Nephron progenitor cell (in vitro differentiated cells): Measurements from ENCODE around the gene ATE1.

Source experiments
- DNase-seq: peaks from one replicate; pipeline ENCODE4 v3.0.0; 2021
- H3K27ac Mint-ChIP-seq: 2 replicates; pipeline ENCODE4 v1.8.0; 2021; ENCODE audit warnings: mild to moderate bottlenecking, moderate library complexity, mixed read lengths
- H3K27me3 Mint-ChIP-seq: 2 replicates; pipeline ENCODE4 v1.8.0; 2021; ENCODE audit warnings: mild to moderate bottlenecking, low read depth, mixed read lengths; ENCODE audit not compliant: poor library complexity
- H3K36me3 Mint-ChIP-seq: 2 replicates; pipeline ENCODE4 v1.8.0; 2021; ENCODE audit warnings: low read depth, mixed read lengths
- H3K4me1 Mint-ChIP-seq: 2 replicates; pipeline ENCODE4 v1.8.0; 2021; ENCODE audit warnings: mixed read lengths
- H3K4me3 Mint-ChIP-seq: 2 replicates; pipeline ENCODE4 v1.8.0; 2021; ENCODE audit warnings: mild to moderate bottlenecking, moderate library complexity, mixed read lengths
- H3K9me3 Mint-ChIP-seq: 2 replicates; pipeline ENCODE4 v1.8.0; 2021; ENCODE audit warnings: mild to moderate bottlenecking, moderate library complexity, mixed read lengths
- TF ChIP-seq, protein P1 (sequence below): fragments of 200-600 bp; sonication (generic); IDR thresholded peaks from 2 replicates; pipeline ENCODE4 v1.5.0; 2021; ENCODE audit warnings: antibody characterized with exemption

The ATE1 gene

DNA sequence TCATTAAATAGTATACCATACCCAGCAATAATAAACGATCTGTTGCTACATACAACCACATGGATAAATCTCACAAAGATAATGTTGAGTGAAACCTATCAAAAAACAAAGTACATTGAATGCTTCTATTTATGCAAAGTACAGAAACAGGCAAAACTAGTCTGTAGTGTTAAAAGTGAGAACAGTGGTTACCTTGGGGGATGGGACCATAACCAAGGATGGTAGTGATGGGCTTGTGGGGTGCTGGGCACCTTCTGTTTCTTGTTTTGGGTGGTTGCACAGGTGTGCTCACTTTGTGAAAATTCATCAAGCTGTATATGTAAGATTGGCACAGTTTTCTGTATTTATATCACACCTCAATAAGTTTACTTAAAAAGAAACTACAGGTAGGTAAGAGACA, 105.7 kb downstream of the ATE1 start:
- H3K36me3 Mint-ChIP-seq = peaks cover 38% of the 10 kb centered on the region

DNA sequence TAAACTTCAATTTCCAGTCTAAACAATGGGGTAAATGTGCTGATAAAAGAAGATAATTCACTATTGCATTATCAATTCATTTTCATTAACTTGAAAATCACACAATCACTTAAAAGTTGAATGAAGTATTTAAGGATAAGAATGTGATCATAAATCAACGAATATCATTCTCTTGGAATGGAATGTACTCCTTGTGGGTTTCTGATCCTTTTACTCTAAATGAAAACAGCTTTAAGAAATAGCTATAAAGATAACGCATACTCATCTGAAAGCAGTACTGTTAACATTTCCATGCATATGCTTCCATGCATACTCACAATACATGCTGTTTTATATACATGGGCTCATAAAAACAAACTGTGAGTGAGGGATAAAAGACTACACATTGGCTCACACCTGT, 108.8 kb downstream of the ATE1 start:
- TF ChIP-seq, protein P1, sequence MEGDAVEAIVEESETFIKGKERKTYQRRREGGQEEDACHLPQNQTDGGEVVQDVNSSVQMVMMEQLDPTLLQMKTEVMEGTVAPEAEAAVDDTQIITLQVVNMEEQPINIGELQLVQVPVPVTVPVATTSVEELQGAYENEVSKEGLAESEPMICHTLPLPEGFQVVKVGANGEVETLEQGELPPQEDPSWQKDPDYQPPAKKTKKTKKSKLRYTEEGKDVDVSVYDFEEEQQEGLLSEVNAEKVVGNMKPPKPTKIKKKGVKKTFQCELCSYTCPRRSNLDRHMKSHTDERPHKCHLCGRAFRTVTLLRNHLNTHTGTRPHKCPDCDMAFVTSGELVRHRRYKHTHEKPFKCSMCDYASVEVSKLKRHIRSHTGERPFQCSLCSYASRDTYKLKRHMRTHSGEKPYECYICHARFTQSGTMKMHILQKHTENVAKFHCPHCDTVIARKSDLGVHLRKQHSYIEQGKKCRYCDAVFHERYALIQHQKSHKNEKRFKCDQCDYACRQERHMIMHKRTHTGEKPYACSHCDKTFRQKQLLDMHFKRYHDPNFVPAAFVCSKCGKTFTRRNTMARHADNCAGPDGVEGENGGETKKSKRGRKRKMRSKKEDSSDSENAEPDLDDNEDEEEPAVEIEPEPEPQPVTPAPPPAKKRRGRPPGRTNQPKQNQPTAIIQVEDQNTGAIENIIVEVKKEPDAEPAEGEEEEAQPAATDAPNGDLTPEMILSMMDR = no peak

More for the DNA sequence above, 105.7 kb downstream of the ATE1 start:
- H3K4me1 Mint-ChIP-seq = peaks cover 16% of the 10 kb centered on the region
- no peaks in the 10 kb centered on the region for H3K27me3 Mint-ChIP-seq
- H3K9me3 Mint-ChIP-seq = no peaks in the 10 kb centered on the region
- TF ChIP-seq, protein P1 = no peak
- no peak overlapping the region for H3K27ac Mint-ChIP-seq
- DNase-seq = no peak
- H3K4me3 Mint-ChIP-seq = no peak overlapping the region

DNA sequence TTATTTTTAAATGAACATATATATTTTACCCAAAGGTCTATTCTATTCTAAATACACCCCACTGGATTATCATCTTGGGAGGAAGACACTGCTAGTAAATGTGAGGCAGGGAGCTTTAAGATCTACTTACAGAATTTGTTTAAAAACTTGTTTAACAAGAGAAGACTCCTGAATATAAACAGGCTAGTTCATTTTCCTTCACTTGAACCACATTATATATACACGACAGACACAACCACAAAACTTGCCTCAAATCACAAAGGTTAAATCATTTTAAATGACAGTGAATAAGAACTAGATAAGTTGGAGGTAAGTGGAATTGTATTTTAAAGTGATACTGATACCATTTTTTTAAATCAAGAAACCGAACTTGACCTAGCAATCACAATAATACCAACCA, 109.2 kb downstream of the ATE1 start:
- Mint-ChIP-seq H3K27ac (no peak overlapping the region), H3K4me3 (no peak overlapping the region), H3K36me3 (peaks cover 38% of the 10 kb centered on the region), H3K27me3 (no peaks in the 10 kb centered on the region), H3K9me3 (peaks cover 5% of the 10 kb centered on the region), H3K4me1 (peaks cover 11% of the 10 kb centered on the region)
- no peak for DNase-seq
- TF ChIP-seq, protein P1 = no peak

More for the DNA sequence above, 108.8 kb downstream of the ATE1 start:
- H3K27ac Mint-ChIP-seq = no peak overlapping the region
- peaks cover 5% of the 10 kb centered on the region for H3K9me3 Mint-ChIP-seq
- peaks cover 16% of the 10 kb centered on the region for H3K4me1 Mint-ChIP-seq
- H3K27me3 Mint-ChIP-seq = no peaks in the 10 kb centered on the region
- DNase-seq = no peak
- peaks cover 38% of the 10 kb centered on the region for H3K36me3 Mint-ChIP-seq
- H3K4me3 Mint-ChIP-seq = no peak overlapping the region

DNA sequence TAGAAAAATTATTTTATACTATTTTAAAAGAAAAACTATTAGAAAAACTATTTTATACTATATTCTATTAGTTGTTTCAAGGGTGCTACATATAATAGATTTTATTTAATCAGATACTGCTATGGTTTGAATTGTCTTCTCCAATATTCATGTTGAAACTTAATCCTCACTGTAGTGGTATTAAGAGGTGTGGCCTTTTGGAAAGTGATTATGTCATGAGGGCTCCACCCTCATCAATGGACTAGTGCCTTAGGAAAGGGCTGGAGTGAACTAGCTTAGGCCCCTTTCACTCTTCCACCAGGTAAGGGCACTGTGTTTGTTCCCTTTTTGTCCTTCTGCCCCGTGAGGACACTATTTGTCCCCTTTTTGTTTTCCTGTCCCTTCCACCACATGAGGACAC, 111.6 kb downstream of the ATE1 start:
- no peak overlapping the region for H3K27ac Mint-ChIP-seq
- no peaks in the 10 kb centered on the region for H3K4me1 Mint-ChIP-seq
- H3K36me3 Mint-ChIP-seq = peaks cover 25% of the 10 kb centered on the region
- H3K27me3 Mint-ChIP-seq = no peaks in the 10 kb centered on the region
- TF ChIP-seq, protein P1 = no peak
- no peak overlapping the region for H3K4me3 Mint-ChIP-seq
- H3K9me3 Mint-ChIP-seq = peaks cover 5% of the 10 kb centered on the region
- DNase-seq = no peak

DNA sequence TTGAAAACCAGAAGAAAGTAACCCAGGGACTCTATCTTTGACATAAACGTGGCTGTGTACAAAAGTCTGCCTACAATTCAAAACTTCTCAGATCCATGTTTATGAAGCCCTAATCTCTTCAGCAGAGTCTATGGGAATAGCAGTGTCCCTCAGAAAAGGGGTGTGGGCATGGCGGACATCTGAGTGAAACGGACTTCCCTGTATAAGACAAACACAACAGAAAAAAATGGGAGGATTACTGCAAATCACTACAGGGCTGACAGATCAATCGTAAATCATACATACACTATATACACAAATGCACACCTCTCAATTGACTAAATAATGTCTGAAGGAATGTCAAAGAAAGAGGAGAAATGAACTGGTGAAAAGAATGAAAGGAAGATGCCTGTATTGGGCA, 114.0 kb downstream of the ATE1 start:
- Mint-ChIP-seq H3K27ac (no peak overlapping the region), H3K27me3 (no peaks in the 10 kb centered on the region), H3K4me3 (no peak overlapping the region), H3K9me3 (peaks cover 5% of the 10 kb centered on the region), H3K36me3 (peaks cover 28% of the 10 kb centered on the region), H3K4me1 (peaks cover 7% of the 10 kb centered on the region)
- TF ChIP-seq, protein P1 = no peak
- no peak for DNase-seq

DNA sequence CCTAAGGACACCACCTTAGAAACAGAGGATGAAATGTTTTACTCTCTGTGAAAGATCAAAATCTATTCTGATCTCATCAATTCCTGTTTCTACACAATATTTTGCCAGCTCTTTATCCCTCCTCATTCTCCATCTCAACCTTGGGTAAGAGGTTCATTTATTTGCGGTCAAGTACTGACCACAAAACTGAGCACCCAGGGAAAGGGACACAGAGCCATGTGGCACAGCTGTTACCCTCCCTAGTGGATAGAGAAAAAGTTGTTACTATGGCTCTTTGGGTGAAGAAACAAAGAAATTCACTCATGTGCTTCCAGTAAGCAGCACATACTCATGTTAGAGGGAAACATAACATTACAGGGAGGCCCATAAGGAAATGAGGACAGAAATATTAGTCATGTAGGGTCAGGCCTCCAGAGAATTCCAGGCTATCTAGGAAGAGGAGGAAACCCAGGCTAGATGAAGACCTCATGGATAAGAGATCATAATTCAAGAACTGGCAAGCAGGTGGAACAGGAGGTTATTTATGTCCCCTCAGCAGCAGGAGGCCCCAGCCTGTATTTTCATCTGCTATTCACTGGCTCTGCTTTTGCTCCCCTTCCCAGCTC, 114.5 kb downstream of the ATE1 start:
- Mint-ChIP-seq H3K36me3 (peaks cover 28% of the 10 kb centered on the region), H3K27me3 (no peaks in the 10 kb centered on the region), H3K4me1 (peaks cover 8% of the 10 kb centered on the region), H3K27ac (no peak overlapping the region), H3K9me3 (peaks cover 5% of the 10 kb centered on the region), H3K4me3 (no peak overlapping the region)
- no peak for DNase-seq
- TF ChIP-seq, protein P1 = no peak
